Measurements from ENCODE around the gene RAD51B.

The RAD51B gene

DNA sequence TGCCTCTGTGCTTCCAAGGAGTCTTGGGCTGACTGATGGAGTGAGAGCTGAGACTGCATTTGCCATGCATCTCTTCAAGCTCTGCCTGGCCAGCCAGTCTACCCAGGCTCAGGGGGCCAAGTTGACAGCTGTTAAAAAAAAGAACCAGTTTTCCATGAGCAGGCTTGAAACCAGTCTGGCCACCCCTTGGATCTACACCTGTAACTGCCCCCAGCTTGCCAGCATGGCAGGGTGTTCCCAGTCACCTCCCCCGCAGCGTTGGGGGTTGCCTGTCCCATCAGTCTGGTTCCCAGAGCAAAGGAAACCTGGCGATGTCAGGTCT lies 770.6 kb downstream of the RAD51B start:
- no peak for DNase-seq (ENCODE audit: low read depth in 2 of 2)

DNA sequence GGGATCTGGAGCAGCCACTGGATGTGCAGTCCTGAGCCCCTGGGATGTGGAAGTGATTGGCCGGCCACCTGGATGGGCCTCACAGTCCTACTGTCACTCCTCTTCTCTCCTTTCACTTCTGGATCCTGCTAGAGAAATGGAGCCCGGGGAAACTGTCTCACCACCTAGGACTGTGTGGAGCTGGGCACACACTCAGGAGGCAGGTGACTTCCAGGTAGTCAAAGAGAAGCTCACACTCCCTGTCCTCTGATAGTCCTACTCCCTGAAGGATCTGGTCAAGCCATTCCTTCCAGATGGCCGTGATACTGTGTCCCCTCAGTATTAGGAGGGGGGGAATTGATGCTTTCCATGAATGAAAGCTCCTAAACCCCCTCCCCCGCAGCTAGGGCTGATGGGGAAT lies 772.2 kb downstream of the RAD51B start:
- no peak for DNase-seq (ENCODE audit: low read depth in 2 of 2)

DNA sequence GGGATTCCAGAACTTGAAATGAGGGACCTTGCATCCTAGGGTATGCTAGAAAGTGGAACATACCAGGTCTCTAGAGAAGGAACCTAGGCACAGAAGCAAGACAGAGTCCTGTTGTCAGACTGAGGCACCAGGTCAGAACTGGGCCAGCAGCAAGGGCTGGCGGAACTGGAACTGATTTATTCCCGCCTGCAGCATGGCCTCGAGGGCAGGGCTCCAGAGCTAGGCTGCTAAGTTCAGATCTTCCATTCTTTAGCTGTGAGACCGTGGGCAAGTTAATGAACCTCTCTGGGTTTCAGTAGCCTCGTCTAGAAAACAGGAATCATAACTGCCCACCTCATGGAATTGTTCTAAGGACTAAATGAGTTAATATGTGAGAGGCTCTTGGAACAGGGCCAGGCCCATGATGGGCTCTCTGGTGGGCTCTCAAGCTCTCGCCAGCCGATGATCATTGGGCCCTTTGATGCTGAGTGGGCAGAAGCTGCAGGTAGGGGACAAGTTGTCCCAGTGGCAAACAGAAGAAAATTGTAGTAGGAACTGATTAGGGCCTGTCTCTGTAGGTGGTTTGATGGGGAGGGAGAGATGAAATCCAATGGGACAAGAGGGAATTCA lies 773.5 kb downstream of the RAD51B start:
- no peak for DNase-seq (ENCODE audit: low read depth in 2 of 2)

DNA sequence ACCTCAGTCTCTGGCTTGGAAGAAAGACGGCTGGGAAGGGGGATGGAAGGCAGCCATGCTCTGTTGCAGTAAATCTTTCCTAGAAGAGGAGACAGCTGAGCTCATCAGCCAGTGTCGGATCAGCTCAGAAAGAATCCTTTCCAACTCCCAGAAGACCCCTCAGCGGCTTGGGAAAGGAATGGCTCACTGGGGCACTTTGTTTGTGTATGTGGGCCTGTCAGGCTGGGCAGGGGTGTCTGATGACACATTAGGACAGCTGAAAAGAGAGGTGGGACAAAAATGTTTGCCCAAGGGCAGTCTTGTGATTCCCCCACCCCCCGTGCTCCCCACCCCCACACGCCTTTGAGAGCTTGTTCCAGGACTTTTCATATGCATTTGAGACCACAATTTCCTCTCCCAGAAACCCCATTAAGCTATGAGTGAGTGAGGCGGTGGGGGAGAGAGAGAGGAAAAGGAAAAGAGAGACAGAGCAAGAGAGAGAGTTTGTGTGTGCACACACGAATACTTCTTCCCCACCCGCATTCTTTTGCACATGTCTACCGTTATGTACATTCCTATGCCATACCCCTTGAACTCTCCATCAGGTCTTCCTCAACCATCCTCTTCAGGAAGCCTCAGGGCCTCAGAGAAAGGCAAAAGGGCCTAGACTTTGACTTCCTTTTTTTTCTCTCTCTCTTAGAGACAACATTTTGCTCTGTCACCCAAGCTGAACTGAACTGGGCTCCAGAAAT lies 774.4 kb downstream of the RAD51B start:
- no peak for DNase-seq (ENCODE audit: low read depth in 2 of 2)

DNA sequence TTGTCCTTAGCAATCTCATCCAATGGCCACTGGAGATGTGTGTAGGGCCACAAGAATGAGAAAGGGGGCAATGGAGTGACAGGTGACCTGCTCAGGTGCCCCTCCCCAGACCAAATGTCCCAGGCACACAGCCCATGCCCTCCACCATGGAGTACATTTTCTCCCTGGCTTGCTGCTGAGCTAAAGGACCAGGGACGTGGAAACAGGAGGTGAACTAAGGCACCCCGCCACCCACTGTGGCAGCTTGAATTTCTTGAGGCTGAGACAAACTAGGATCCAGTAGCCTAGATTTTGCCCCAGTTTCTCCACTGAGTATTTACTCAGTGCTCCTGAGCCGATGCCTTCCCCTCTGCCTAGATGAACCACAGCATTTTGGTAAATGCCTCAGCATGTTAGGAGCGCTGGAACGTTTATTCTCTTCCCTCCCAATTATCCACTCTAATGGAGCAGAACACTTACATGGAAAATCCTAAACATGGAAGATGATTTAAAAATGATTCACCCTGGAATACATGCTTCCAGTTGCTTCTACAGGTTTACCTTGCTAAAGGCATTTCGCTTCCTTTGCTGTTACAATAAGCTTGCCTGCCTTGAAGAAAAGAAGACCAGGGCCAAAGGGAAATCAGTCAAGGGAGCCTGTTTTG lies 775.3 kb downstream of the RAD51B start:
- DNase-seq (ENCODE audit: low read depth in 2 of 2): no peak

DNA sequence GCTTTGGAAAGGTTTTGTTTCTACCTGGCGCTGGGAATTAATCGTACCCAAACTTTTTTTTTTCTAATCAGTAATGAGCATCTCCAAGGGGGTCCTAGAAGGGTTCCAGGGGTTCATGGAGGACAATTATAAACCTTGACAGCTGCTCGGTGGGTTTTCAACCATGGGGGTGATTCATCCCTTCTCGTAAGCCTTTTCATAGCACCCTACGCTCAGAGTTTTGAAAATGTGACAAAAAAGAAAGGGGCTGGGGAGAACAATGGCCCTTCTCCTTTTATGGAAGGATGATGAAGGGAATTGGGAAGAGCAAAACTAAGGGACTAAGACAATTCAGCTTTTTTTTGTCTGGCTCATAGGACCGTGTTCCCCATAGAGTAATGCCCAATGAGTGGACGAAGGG lies 776.6 kb downstream of the RAD51B start:
- DNase-seq (ENCODE audit: low read depth in 2 of 2): no peak

DNA sequence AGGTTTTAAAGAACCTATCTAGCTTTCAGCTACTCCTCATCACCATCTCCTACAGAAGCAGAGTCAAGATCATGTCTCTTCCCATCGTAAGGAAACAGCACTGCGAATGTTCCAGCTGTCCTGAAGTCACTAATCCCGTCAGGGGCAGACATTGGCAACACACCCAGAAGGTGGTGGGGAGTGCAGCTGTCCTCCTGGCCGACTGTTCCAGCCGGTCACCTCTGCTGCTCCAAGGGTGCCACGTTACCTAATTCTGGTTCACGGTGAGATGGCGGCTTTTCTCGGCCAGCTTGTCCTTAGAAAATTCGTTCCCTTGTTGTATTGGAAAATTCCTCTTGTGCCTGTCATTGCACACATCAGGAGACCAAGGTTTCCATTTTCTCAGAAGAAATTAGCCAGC lies 777.1 kb downstream of the RAD51B start:
- DNase-seq (ENCODE audit: low read depth in 2 of 2): no peak

DNA sequence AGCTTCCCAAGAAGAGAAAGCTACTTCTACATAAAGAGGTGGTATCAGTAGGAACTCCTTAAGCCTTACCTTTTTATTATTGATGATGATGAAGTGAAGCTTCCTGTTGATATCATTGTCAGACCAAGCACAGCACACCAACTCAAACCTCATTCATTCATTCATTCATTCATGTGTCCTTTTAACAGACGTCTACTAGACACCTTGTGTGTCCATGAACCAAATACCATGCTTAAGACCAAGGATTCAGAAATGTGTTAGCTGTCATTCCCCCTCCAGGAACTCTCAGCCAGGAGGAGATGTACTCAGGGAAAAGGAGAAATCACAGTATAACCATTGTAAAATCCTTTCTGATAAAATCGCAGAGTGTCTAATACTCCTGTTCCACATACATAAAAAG lies 778.5 kb downstream of the RAD51B start:
- no peak for DNase-seq (ENCODE audit: low read depth in 2 of 2)

DNA sequence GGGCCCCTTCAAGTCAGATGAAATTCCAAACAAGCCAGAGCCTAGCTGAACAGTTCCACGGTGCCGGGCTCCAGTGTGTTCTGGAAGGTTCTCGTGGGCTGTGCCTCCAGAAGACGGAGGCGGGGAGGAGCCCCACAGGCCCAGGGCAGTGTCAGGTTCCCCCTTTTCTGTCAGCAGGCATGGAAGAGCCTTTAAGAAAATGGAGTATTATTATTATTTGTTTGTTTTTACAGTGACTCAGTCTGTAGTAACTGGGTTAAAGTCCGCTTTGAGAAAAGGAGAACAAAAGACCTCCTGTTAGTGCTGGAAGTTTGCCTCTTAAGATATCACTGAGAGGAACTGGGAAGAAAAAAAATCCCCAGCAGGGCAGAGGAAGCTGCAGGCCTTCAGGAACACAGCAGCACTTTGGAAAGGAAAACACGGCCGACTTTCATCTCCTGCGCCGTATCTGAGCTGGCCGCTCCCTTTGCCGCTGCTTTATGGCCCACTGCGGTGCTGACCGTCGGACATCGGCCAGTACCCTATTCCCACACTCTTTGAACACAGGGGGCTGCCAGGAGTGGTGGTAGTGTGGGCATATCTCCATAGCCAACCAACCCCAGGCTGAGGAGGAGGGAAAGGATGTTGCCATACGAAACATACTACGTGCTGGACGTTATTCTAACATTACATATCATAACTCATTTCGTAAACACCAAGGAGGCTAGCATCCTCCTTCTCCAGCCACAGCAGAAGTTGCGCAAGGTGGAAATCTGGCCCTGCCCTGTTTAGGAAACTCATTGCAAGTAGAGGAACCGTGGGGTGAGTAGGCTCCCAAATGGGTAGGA lies 779.3 kb downstream of the RAD51B start:
- peak in 1 of 2 donors; percentile 4 for DNase-seq (ENCODE audit: low read depth in 2 of 2)

DNA sequence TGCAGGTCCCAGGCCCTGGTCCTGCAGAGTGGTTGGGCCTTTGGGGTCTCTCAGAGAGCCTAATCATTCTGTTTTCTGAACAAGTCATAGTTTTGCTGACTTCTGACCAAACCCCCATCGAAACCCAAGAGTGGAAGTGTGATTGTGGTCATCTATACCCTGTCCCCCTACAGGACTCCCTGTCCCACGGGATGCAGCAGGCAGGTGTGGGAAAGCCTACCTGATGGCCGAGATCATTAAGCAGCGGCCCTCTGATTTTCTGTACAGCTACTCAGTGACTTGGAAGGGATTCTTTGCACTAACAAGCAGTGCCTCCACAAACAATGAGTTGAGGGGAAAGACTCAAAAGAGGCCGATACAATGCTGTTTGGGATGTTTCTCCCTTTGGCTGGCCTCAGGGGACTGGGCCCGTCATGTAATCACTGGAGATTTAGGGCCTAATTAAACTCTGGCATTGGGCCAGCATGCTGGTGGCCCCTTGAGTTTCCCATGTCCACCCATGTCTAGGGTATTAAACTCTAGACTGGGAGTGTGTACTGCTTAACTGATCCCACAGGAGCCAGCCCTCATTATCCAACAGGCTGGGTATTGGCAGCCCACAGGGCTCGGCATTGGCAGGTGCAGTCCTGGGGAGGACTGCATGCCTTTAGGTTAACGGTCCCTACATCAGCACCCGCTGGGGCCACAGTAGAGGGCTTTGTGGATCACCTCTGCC lies 780.5 kb downstream of the RAD51B start:
- no peak for DNase-seq (ENCODE audit: low read depth in 2 of 2)

DNA sequence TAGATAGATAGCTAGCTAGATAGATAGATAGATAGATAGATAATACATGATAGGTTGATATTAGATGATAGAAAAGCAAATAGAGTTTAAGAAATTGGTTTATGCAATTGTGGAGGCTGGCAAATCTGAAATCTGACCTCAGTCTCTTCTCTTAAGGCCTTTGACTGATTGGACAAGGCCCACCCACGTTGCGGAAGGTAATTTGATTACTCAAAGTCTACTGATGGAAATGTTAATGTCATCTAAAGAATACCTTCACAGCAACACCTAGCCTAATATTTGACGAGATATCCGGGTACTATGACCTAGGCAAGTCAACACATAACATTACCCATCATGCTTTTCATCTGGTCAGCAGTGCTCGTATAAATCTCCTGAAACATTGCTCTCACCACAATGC lies 782.9 kb downstream of the RAD51B start:
- DNase-seq (ENCODE audit: low read depth in 2 of 2): no peak

DNA sequence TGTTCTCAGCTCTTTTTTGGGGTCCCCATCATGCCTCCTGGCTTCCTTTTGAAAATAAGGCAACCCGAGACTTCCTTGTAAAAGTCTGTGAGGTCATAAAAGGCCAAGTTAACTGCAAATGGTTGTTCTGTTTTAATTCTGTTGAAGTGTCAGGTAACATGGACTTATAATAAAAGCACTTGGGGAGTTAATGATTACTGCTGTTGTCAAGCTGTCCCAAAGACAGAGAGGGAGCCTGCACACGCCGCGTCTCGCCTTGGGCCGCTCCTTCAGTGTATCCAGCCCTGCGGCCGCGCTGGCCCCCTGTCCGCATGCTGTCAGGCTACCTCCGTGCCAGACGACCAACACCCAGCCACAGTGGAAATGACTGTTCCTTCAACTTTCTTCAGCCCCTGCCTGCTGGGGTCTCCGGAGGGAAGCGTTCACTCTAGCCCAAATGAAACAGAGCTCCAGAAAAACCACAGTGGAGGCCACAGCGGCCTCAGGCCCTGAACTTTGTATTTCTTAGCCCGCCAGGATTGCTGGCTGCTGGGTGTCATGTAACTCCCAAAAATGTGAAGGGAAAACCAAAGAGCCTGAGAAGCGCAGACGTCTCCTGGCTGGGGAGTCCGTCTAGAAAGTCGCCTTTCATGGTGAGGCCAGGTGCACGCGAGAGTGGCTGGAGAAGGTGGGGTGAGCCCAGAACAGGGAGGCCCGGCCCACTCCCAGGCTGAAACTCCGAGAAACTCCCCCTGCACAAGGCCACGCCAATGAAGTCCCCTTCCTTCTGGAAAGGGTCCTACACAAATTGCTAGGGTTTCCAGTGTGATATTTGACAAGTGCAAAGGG lies 784.2 kb downstream of the RAD51B start:
- DNase-seq (ENCODE audit: low read depth in 2 of 2): no peak

DNA sequence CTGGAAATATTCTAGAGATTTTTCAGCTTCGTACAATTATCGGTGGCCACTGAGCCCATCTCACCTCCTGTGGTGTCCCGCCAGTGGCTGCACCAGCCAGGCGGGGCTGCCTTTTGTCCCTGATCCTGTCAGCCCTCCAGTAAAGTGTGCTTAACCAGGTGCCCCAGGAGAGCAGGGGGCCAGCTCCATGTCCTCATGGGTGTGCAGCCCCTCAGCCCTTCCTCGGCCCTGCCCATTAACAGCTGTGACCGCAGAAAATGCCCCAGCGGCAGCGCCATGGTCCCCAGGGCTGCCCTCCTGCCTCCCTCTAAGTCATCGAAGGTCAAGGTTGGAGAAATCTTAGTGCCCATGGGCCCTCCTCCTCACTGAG lies 784.8 kb downstream of the RAD51B start:
- no peak for DNase-seq (ENCODE audit: low read depth in 2 of 2)

DNA sequence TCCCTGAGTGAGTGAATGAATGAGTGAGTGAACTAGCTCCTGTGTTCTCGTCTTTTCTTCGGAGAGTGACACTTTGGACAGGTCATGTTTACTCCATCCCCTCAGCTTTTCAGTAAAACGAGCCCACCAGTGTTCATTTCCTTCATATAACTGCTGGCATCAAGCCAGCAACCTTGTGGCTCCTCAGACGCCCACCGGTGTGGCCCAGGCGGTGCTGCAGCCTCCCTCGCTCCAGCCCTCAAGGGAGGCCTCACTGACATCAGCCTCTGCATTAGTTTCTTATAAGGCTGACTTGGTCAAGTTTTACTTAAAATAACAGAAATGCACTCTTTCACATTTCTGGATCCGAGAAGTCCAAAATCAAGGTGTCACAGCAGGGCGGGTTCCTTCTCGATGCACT lies 785.2 kb downstream of the RAD51B start:
- DNase-seq (ENCODE audit: low read depth in 2 of 2): no peak

DNA sequence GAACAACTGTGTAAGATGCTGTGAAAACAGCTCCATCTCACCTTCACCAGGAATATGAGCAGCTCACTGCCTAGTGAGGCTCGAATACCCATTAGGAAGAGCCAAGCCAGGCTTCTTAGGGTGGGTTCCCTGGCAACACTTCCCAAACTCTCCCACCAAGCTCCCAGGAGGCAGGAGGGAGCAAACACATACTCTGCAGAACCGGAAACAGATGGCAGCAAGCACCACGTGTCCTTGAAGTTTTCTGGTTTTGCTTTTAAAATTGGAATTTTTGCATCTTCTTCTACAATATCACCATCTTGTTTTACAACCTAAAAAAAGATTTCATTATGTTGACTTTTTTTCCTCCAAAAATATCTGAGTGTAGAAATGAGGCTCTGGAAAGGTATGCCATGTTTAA lies 786.6 kb downstream of the RAD51B start:
- DNase-seq (ENCODE audit: low read depth in 2 of 2): no peak

DNA sequence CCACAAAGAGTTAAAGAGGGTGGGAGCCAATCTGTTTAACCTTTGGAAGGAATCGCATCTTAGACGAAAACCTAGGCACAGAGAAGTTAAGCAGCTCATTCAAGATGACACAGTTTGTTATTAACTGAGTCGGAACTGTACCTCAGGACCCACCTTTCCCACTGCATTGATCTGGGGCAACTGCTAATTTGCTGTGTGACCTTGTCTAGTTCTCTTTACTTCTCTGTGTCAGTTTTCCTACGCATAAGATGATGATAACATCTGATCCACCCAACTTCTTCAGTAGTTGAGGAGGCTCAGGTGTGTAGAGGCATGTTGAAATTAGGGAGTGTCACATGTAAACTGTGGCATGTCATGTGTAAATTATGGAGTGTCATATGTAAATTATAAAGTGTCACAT lies 787.1 kb downstream of the RAD51B start:
- no peak for DNase-seq (ENCODE audit: low read depth in 2 of 2)

DNA sequence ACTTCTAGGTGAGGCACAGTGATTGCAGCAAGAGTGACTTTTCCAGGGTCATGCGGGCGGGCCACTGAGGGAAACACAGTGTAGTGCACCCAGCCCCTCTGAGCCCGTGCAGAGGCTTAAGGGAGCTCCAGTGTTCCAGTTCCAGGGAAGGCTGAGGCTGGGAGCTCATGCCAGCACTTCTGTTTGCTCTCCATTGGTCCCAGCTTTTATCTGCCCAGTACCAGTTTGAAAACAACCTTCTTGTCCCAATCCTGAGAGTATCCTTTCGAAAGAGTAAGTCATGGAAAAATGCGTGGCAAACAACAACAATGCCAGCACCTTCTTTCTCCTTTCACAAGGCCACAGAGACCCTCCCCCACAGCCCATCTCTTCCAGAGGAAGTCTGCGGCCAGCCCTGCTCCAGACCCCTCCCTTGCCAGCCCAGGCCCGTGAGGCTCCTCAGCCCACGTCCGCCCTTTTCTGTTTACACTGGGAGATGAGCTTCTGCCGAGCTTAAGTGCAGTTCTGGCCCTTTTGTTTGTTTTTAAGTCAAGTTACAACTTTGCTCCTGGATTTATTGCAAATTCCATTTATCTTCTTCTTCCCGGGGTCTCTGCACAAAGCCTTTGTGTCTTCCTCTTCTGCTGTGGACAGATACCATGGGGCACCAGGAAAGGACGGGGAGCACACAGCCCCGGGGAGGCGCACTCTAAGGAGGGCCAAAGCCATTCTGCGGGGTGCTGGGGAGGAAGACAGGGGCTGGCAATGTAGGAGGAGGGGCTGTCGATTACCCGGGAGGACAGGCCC lies 787.7 kb downstream of the RAD51B start:
- DNase-seq (ENCODE audit: low read depth in 2 of 2): no peak

DNA sequence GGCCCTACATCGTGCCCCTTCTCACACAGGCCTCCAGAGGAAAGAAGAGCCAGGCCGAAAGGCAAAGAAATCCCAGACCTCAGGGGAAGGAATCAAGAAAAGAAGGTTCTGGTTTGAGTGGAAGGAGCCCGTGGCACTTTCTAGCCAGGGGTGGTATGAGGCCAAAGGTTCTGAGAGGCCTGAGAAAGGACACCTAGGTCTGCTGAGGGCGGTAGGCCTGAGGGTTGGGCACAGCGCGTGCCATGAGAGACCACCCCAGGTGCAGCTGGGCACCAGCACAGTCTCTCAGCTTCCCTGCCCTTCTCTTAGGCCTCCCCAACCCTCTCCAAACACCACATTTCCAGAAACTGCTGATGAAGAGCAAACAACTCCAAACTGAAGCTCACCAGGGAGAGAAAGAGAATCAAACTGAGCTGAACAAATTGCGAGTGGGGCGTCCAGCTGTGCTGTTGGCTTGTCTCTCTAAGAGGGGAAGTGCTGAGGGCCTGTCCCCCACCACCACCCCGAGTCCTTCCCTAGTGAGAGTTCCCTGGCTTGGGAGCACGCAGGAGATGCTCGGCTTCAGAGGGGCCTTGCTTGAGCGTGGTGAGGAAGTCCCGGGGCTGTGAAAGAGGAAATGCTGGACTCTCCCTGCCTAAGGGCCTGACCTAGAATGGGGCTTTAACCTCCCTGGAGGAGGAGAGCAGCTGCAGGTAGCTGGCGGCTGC lies 788.4 kb downstream of the RAD51B start:
- no peak for DNase-seq (ENCODE audit: low read depth in 2 of 2)

DNA sequence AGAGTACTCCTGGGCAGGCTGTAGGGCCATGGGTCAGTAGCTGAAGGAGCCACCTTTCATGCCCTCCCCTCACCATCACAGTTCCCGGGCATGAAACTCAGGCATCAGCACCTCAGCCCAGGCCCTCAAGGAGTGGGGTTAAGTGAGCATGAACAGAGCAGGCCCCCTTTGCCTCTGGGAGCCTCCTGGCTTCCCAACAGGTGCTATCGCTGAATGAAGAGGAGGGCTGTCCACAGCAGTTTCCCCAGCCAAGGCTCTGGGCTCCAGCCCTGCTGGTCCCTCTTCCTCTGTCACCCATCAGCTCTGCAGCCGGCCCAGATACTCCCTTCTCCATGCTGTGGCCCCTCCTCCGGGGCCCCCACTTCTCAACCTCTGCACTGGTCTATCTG lies 789.0 kb downstream of the RAD51B start:
- no peak for DNase-seq (ENCODE audit: low read depth in 2 of 2)

DNA sequence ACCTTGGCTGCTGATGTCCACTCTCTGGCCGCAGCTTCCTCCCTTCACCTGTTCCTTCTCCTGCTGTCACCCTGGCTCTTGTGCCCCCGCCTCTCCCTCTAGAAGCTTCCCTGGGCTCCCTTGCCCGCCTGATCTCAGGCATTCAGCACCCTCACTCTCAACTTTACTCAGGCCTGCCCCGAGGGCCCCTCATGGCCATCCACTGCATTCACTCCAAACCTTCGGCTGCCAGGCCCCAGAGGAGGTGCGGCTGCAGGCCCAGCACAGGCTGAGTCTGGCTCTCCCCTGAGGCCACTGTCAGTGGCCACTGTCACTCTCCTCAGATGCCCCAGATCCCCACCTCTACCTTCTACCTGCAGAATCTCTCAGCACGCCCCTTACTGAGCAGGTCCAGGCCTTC lies 789.4 kb downstream of the RAD51B start:
- DNase-seq (ENCODE audit: low read depth in 2 of 2): no peak
